Amniotic stem cell (primary cell): ENCODE measurements around the gene ZNF350.
"Not testable (repeated sequence)": the region's sequence is repeated elsewhere in the genome, so short reads cannot be mapped to it uniquely, and the experiment has no call there.

ENCODE experiments used
- DNase-seq: peaks from one replicate; lab custom pipeline; 2025; lab: John Stamatoyannopoulos, UW

ZNF350 gene

GRCh38 chr19:51971624-51972023, 15.0 kb downstream of the ZNF350 start:
- no peak for DNase-seq

GRCh38 chr19:51970718-51971117, 15.9 kb downstream of the ZNF350 start:
- no peak for DNase-seq

- no peak for DNase-seq
These were observed 21.1 kb downstream of the ZNF350 start for GRCh38 chr19:51965583-51965982.

GRCh38 chr19:51960621-51961233, 25.9 kb downstream of the ZNF350 start:
- DNase-seq, result not testable (repeated sequence)

GRCh38 chr19:51959791-51960190, 26.8 kb downstream of the ZNF350 start:
- DNase-seq, result no peak

GRCh38 chr19:51957846-51958245, 28.8 kb downstream of the ZNF350 start:
- not testable (repeated sequence) for DNase-seq

- no peak for DNase-seq
These were observed 37.7 kb downstream of the ZNF350 start for GRCh38 chr19:51948975-51949374.

- no peak for DNase-seq
These were observed 40.0 kb downstream of the ZNF350 start for GRCh38 chr19:51946602-51947001.

GRCh38 chr19:51944798-51945552, 41.7 kb downstream of the ZNF350 start:
- DNase-seq, result no peak

- no peak for DNase-seq
These were observed 47.7 kb downstream of the ZNF350 start for GRCh38 chr19:51938936-51939335.

GRCh38 chr19:51931921-51932320, 54.7 kb downstream of the ZNF350 start:
- no peak for DNase-seq

GRCh38 chr19:51927859-51928258, 58.8 kb downstream of the ZNF350 start:
- DNase-seq, result no peak

GRCh38 chr19:51926784-51927741, 59.6 kb downstream of the ZNF350 start, which contains the start of gene ZNF613:
Gene ZNF613 (plus strand): TSS chr19:51927472. CDS start chr19:51936221, 8,749 bp downstream.
- DNase-seq, result peak; percentile 74

- DNase-seq, result no peak
These were observed 60.2 kb downstream of the ZNF350 start for GRCh38 chr19:51926426-51926783.

GRCh38 chr19:51921949-51922348, 64.7 kb downstream of the ZNF350 start:
- DNase-seq, result no peak

GRCh38 chr19:51919606-51920005, 67.0 kb downstream of the ZNF350 start:
- no peak for DNase-seq

GRCh38 chr19:51916167-51916566, 70.5 kb downstream of the ZNF350 start:
- DNase-seq, result no peak

GRCh38 chr19:51915324-51915867, 71.2 kb downstream of the ZNF350 start:
- DNase-seq, result no peak
